Esophagus squamous epithelium (tissue), 5 donors: ENCODE data around the gene DLEU7. TPM values are rescaled to one million over a fixed set of nuclear protein-coding genes. Genes with fewer than 3 reads are reported as not detected.

Source experiments
- DNase-seq: peaks from one replicate; lab custom pipeline; 2025; lab: John Stamatoyannopoulos, UW
- H3K27ac ChIP-seq, 4 donors: fragments of 200-600 bp; sonication (generic); one replicate each; pipeline ENCODE4 v1.5.1; 2016 to 2019; ENCODE audit warnings: mild to moderate bottlenecking in 1 of 4
- H3K27me3 ChIP-seq, 4 donors: fragments of 200-600 bp; sonication (generic); 1 replicate in 3 of 4; 2 replicates in 1 of 4; pipeline versions ENCODE4 v1.5.1 to v1.6.0; 2017 to 2021; ENCODE audit warnings: antibody characterized with exemption in 1 of 4
- H3K36me3 ChIP-seq, 3 donors: fragments of 200-600 bp; sonication (generic); one replicate each; pipeline ENCODE4 v1.5.1; 2016 to 2019
- H3K4me1 ChIP-seq, 3 donors: fragments of 200-600 bp; sonication (generic); one replicate each; pipeline ENCODE4 v1.5.1; 2017 to 2019
- H3K4me3 ChIP-seq, 4 donors: fragments of 200-600 bp; sonication (generic); 1 replicate in 3 of 4; 2 replicates in 1 of 4; pipeline ENCODE4 v1.5.1; 2016 to 2019; ENCODE audit warnings: mild to moderate bottlenecking in 2 of 4, moderate library complexity in 1 of 4
- H3K9me3 ChIP-seq, 3 donors: fragments of 200-600 bp; sonication (generic); one replicate each; pipeline ENCODE4 v1.5.1; 2016 to 2019
- POLR2A ChIP-seq, 4 donors: fragments of 450-650 bp; IDR thresholded peaks; one replicate each; pipeline ENCODE4 v1.6.1; 2017; ENCODE audit warnings: antibody characterized with exemption in 4 of 4, mild to moderate bottlenecking in 4 of 4, moderate library complexity in 3 of 4
- WGBS, 2 donors: methylation state at CpG; one replicate each; pipeline ENCODE4 v1.1.5; 2018; 5-methylcytosine and 5-hydroxymethylcytosine counted together
- intact Hi-C: fragments of 100-400 bp; cut with DNase I; formaldehyde crosslinking; loops from one replicate; pipeline ENCODE4 v1.15.0; 2022
- total RNA-seq, 4 donors: library from RNA; depleted of rRNA; stranded (reverse); fragments of >200 nt; gene quantifications; one replicate each; pipeline ENCODE4 v1.1.0, GENCODE V29; 2016
- TF ChIP-seq, protein P1 (sequence below), 6 experiments: fragments of 450-650 bp in 4 of 6; fragments of 200-600 bp in 2 of 6; sonication (generic) in 2 of 6; IDR thresholded peaks; one replicate each; pipeline ENCODE4 v1.5.1; 2016 to 2019; ENCODE audit warnings: antibody characterized with exemption in 6 of 6, mild to moderate bottlenecking in 4 of 6, moderate library complexity in 4 of 6
- donor health status: DM: yes; HTN: yes; CAD: no.

The DLEU7 gene
- total RNA-seq, 4 donors from 2014 or later, result not detected

DNA sequence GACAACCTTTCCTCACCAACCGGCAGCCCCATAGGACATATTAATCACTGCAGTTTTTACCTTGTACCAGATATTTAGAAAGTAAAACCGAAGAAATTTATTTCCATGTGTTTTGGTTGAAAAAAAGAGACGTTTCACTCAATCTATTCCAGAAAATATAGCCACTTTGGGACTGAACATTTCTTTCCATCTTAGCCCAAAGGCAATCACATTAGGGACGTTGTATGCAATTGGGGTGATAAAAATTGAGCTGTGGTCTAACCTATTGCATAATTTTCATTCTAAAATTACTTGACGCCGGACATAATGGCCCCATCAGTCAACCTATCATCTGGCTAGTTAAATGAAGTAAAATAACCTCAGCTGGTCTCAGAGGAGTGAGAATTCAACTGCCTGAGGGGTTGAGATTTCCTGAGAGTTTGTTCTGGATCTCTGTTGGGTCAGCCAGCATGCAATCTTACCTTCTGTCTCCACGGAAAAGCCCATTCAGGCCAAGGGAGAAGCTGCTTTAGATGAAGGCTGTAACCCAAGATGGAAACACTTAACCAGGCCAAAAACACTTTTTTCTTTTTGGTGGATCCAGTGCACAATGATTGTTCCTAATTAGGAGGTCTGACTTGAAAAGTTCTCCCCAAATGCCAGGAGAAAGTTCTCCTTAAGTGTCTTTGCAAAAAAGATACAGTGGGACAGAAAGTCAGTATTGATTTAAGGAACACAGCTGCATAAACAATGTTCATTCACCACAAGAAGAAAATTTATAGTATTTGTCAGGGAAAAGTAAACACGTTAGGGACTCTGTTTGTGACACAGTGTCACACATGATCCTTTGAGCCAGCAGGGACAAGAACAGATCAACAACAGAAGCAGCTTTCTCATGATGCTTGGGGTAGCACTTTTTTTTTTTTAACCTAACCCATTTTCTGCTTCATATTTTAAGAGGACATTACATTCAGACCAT is 34.1 kb downstream of the DLEU7 start:
- TF ChIP-seq, protein P1, sequence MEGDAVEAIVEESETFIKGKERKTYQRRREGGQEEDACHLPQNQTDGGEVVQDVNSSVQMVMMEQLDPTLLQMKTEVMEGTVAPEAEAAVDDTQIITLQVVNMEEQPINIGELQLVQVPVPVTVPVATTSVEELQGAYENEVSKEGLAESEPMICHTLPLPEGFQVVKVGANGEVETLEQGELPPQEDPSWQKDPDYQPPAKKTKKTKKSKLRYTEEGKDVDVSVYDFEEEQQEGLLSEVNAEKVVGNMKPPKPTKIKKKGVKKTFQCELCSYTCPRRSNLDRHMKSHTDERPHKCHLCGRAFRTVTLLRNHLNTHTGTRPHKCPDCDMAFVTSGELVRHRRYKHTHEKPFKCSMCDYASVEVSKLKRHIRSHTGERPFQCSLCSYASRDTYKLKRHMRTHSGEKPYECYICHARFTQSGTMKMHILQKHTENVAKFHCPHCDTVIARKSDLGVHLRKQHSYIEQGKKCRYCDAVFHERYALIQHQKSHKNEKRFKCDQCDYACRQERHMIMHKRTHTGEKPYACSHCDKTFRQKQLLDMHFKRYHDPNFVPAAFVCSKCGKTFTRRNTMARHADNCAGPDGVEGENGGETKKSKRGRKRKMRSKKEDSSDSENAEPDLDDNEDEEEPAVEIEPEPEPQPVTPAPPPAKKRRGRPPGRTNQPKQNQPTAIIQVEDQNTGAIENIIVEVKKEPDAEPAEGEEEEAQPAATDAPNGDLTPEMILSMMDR (IDR thresholded peaks at IDR 0.05), result no peak
- DNase-seq, result no peak
- Histone ChIP-seq H3K4me1 (no peaks in the 10 kb centered on the region), H3K9me3 (peaks cover 0 to 5% (median 0%) of the 10 kb centered on the region in 3 donors), H3K27ac (no peak overlapping the region), H3K4me3 (no peak overlapping the region), H3K36me3 (no peaks in the 10 kb centered on the region), H3K27me3 (no peaks in the 10 kb centered on the region)
- WGBS, 2 donors, result 72 to 73% methylated on average over 8 of the region's 8 CpGs
- intact Hi-C loops, result no loop called here

DNA sequence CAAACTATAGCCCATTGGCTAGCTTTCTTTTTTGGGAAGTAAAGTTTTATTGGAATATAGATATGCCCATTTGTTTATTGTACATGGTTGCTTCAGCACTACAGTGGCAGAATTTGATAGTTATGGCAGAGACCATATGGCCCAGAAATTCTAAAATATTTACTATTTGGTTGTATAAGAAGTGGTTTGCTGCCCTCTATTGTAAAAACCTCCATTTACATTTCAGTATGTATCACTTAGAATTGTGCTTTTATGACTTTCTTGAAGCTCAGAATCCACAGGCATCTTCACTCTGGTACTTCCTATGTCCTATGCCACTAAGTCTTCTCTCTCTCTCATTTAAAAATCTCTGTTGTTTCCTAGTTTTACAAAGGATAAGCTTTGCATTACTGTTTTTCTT is 37.7 kb downstream of the DLEU7 start:
- no peak overlapping the region for H3K4me3 ChIP-seq
- H3K36me3 ChIP-seq, result no peaks in the 10 kb centered on the region
- intact Hi-C loops, result no loop called here
- TF ChIP-seq POLR2A (IDR thresholded peaks at IDR 0.05), result no peak
- TF ChIP-seq, protein P1 (IDR thresholded peaks at IDR 0.05), result peak in 1 of 6 experiments; percentile 22
- H3K27ac ChIP-seq, result no peak overlapping the region
- H3K9me3 ChIP-seq, result peaks cover 0 to 5% (median 0%) of the 10 kb centered on the region in 3 donors
- no peaks in the 10 kb centered on the region for H3K27me3 ChIP-seq
- DNase-seq, result no peak
- H3K4me1 ChIP-seq, result peaks cover 0 to 8% (median 3%) of the 10 kb centered on the region in 3 donors

DNA sequence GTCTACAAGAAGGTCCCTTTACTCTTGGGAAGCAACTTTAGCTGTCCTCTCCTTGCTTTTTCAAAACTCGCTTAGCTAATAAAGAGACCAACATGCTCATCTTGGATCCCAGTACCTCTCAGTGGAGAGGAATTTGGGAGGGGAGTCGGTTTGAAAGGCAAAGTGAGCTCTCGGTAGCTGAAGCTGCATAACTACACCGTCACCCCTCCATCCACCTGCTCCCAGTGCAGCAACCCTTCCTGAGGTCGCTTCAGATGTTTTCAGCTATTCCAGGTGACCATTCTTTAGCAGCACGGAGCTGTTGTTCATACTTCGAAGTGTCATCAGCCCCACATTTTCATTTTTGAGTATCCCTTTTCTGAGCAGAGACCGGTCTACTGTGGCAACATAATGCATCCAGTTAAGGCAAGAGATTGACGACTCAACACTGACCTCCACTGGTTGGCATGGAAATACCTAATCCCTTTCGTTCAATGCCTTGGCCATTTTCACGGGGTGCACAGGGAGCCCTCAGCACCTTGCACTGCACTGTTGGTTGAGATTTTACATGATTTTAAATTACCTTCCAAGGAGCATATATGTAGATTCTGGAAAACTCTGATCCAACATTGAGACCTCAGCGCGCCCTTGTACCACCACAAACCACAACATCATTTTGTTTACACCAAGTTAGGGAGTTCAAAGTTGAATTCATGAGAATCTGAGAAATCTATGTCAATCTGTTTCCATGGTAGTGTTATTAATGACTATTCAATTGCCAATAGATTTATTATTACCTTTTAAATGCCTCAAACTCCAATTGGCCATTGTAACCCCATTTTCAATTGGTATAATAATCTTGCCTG is 42.2 kb downstream of the DLEU7 start:
- Histone ChIP-seq H3K27me3 (no peaks in the 10 kb centered on the region), H3K4me1 (peaks cover 0 to 15% (median 6%) of the 10 kb centered on the region in 3 donors), H3K4me3 (no peak overlapping the region), H3K36me3 (no peaks in the 10 kb centered on the region), H3K9me3 (peaks cover 0 to 5% (median 0%) of the 10 kb centered on the region in 3 donors), H3K27ac (no peak overlapping the region)
- intact Hi-C loops, result no loop called here
- TF ChIP-seq, protein P1 (IDR thresholded peaks at IDR 0.05), result peak; percentile 63 to 81 (median 70)
- TF ChIP-seq POLR2A (IDR thresholded peaks at IDR 0.05), result no peak
- no peak for DNase-seq
- 35 to 44% methylated on average over 12 to 13 of the region's 13 CpGs for WGBS, 2 donors

DNA sequence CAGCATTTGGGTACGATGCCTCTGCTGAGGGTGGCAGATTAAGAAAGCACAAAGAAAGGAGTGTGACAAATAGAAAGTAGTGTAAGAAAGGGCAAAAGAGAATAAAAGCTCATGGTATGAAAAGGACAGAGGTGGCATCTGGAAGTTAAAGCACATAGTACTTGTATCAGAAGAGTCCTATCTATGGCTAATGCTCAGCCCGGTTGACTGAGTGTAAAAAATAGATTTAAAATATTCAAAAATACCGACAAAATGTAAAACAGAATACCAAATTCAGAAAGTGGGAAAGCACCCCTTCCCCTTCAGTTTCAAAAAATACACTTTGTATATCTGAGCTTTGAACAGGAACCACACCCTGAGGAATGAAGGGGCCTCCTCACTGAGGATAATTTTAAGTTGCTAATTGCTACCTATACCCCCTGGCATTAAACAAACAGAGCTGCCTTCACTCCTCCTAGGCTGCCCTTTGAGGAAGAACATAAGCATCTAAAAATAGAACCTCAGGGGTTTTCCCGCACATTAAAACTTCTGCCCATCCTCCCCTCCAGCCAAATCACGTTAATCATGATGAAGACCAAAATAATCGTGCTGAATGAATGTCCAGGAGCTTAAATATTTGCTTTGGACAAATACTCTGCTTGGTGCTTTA is 43.3 kb downstream of the DLEU7 start:
- no peak overlapping the region for H3K4me3 ChIP-seq
- H3K4me1 ChIP-seq, result peaks cover 0 to 15% (median 6%) of the 10 kb centered on the region in 3 donors
- no peaks in the 10 kb centered on the region for H3K36me3 ChIP-seq
- H3K27ac ChIP-seq, result no peak overlapping the region
- H3K27me3 ChIP-seq, result no peaks in the 10 kb centered on the region
- H3K9me3 ChIP-seq, result peaks cover 0 to under 1% (median 0%) of the 10 kb centered on the region in 3 donors
- 54 to 64% methylated on average over 6 of the region's 6 CpGs for WGBS, 2 donors
- no peak for DNase-seq
- TF ChIP-seq, protein P1 (IDR thresholded peaks at IDR 0.05), result no peak
- TF ChIP-seq POLR2A (IDR thresholded peaks at IDR 0.05), result no peak
- intact Hi-C loops, result no loop called here
